ENCODE measurements around the gene TSC22D3.

Gene TSC22D3

GRCh38 chrX:107726816-107727534, 48.6 kb downstream of the TSC22D3 start:
- H3K27me3 ChIP-seq (replicated peaks) = no peaks in the 10 kb centered on the region
- H3K4me3 ChIP-seq (ENCODE audit: low read depth, low read length) = no peak overlapping the region
- no peak for TF ChIP-seq CTCF (IDR thresholded peaks at IDR 0.05; ENCODE audit: low read depth, low read length, missing control alignments)
- H3K36me3 ChIP-seq (replicated peaks) = no peaks in the 10 kb centered on the region
- in situ Hi-C loops (cut with HindIII; ENCODE audit: low pct_ligation_motif_present, low sequenced_read_pairs) = no loop called here
- no peak overlapping the region for H3K27ac ChIP-seq
- no peak for DNase-seq

GRCh38 chrX:107725761-107726555, 49.6 kb downstream of the TSC22D3 start:
- in situ Hi-C loops (cut with HindIII; ENCODE audit: low pct_ligation_motif_present, low sequenced_read_pairs) = no loop called here

DNA sequence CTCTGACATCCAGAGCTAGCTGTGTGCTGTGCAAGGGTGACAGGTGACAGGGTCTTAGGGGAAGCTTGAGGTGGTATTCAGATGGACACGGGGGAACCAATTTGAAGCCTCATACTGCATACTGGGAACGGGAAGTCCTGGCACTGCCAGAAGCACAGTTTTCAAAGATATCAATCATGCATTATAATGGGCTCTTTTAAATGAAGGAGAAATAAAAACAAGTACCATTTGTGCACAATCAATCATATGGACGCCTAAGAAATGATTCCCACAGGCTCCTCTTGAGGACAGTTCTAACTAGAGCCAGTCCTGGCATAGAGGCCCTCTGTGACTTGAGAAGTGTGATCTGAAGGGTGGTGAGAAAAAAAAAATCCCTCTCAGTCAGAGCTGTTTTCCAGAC, 50.9 kb downstream of the TSC22D3 start:
- Histone ChIP-seq H3K27me3 (replicated peaks) (no peaks in the 10 kb centered on the region), H3K4me3 (ENCODE audit: low read depth, low read length) (no peak overlapping the region), H3K27ac (no peak overlapping the region), H3K36me3 (replicated peaks) (no peaks in the 10 kb centered on the region)
- no peak for TF ChIP-seq CTCF (IDR thresholded peaks at IDR 0.05; ENCODE audit: low read depth, low read length, missing control alignments)
- in situ Hi-C loops (cut with HindIII; ENCODE audit: low pct_ligation_motif_present, low sequenced_read_pairs) = no loop called here
- DNase-seq = no peak

More at GRCh38 chrX:107725761-107726555, 49.6 kb downstream of the TSC22D3 start:
- no peaks in the 10 kb centered on the region for H3K27me3 ChIP-seq (replicated peaks)
- H3K4me3 ChIP-seq (ENCODE audit: low read depth, low read length) = no peak overlapping the region
- TF ChIP-seq CTCF (IDR thresholded peaks at IDR 0.05; ENCODE audit: low read depth, low read length, missing control alignments) = no peak
- H3K27ac ChIP-seq = no peak overlapping the region
- H3K36me3 ChIP-seq (replicated peaks) = no peaks in the 10 kb centered on the region
- DNase-seq = no peak

DNA sequence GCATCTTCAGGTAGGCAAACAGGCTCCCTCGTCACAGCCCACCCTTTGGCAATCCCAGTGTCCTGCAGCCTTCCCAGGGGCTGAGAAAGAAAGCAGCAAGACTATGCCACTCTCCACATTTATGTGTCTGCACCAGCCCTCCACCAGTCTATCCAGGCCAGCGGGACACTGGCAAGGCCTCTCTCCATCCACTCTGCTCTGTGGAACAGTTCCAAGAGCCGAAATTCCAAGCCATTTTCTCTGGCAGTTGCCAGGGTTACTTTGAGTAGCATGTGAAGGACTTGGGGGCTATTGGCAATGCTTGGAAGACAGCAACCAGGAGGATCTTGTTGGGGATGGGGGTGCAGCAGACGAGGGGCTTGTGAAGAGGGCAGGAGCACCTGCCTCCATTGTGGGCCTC, 52.1 kb downstream of the TSC22D3 start:
- Histone ChIP-seq H3K27ac (no peak overlapping the region), H3K27me3 (replicated peaks) (no peaks in the 10 kb centered on the region), H3K36me3 (replicated peaks) (no peaks in the 10 kb centered on the region), H3K4me3 (ENCODE audit: low read depth, low read length) (no peak overlapping the region)
- TF ChIP-seq CTCF (IDR thresholded peaks at IDR 0.05; ENCODE audit: low read depth, low read length, missing control alignments) = no peak
- no peak for DNase-seq
- in situ Hi-C loops (cut with HindIII; ENCODE audit: low pct_ligation_motif_present, low sequenced_read_pairs) = no loop called here

- H3K36me3 ChIP-seq (replicated peaks) = no peaks in the 10 kb centered on the region
- DNase-seq = no peak
- in situ Hi-C loops (cut with HindIII; ENCODE audit: low pct_ligation_motif_present, low sequenced_read_pairs) = no loop called here
- no peak overlapping the region for H3K27ac ChIP-seq
- no peak overlapping the region for H3K4me3 ChIP-seq (ENCODE audit: low read depth, low read length)
- no peaks in the 10 kb centered on the region for H3K27me3 ChIP-seq (replicated peaks)
- no peak for TF ChIP-seq CTCF (IDR thresholded peaks at IDR 0.05; ENCODE audit: low read depth, low read length, missing control alignments)
These were observed 53.5 kb downstream of the TSC22D3 start for GRCh38 chrX:107721966-107722707.

All from brain microvascular endothelial cell (primary cell).